Activated T-cell treated with anti-CD3 and anti-CD28 coated beads for 1 hour (primary cell): Measurements from ENCODE around the gene PCDH9.
"Not testable (repeated sequence)": the region's sequence is repeated elsewhere in the genome, so short reads cannot be mapped to it uniquely, and the experiment has no call there.

Source experiments
- DNase-seq: peaks from one replicate; pipeline ENCODE4 v3.0.0-alpha.2; 2020; ENCODE audit warnings: low read depth

PCDH9 gene

GRCh38 chr13:66659701-66660467 is 570.3 kb downstream of the PCDH9 start:
- no peak for DNase-seq

DNA sequence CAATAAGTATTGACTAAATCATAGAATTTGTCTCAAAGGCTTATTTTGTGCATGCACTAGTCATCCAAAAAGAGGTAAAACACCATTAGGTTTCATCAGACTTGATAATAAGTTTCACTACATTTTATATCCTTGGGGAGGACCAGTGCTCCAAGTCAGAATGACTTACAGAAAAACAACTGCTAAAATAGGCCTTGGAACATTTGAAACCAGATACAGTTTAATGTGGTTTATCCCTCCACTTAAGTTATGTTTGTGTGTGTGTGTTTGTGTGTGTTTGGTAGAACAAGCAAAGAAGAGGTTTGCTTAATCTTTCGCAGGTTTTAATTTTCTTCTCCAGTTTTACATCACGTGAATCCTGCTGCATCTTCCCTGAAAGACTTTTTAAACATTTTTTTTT is 570.9 kb downstream of the PCDH9 start:
- no peak for DNase-seq

DNA sequence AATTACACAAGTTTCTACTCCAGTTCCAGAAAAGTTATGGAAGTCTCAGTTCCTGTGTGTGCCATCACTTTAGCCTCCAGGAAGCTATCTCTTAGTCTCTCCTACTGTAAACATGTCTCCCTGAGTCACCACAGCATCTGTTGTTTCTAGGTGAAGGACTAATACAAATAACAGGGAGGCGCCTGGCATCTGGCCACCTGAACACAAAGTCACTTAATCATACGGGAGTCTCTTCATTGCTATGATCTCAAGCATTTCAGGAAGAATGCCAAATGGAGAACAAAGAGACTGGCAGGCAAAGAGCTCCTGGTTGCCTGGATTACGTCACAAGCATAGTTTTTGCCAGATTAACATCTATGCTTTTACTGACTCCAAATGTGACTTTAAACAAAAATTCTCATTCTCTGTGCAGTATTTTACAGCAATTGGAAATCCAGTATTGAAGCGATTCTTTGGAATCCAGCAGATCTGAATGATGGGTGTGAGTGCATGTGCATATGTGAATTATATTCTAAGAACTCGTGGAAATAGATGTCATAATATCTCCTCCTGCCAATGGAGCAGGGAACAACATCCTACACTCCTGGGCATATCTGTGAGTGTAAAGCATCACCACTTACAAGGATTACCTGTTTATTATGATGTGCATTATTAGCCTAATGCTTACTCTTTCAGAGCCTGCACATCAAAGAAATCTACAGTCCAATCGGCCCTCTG is 572.8 kb downstream of the PCDH9 start:
- no peak for DNase-seq

GRCh38 chr13:66655847-66656454 is 574.2 kb downstream of the PCDH9 start:
- no peak for DNase-seq

DNA sequence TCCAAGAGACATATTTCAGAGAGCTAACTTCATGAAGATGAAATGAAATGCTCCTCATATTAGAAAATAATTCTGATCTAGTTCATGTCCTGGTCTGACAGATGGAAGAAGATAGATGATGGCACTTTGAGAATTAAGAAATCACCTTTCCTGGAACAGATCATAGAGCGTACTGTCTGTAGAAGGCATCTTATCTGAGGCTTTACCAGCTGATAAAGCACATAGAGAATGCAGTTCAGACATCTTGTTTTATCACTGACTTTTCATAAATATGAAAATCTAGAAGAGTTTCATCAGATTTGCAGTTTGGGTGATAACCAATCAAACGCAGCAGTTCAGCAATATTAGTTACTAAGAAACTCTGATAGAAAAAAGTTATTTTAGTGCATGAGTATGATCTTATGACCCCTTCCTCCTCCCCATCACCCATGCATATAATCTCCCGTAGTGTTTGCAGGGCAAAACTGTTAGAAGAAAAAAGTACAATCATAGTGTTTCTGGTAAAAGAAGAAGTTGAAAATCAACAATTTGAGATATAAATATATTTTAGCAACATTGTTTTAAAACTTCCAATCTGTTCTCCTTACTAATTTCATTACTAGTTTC is 585.2 kb downstream of the PCDH9 start:
- no peak for DNase-seq

DNA sequence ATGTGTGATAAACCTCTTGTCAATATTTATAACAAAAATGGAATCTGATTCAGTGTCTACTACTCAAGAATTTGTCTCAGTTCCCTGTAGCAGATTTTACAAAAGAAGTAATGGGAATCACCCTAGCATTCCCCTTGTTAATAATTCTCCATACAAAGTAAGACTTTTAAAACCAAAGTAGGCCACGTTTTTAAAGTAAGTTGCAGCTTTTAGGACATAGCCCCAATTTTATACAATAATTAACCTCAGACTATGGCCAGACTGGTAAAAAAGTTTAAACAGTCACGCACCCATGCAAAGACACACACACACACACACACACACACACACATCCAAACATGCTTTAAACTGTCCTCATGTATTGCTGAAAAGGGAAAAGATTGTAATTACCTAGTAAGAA is 589.9 kb downstream of the PCDH9 start:
- no peak for DNase-seq

DNA sequence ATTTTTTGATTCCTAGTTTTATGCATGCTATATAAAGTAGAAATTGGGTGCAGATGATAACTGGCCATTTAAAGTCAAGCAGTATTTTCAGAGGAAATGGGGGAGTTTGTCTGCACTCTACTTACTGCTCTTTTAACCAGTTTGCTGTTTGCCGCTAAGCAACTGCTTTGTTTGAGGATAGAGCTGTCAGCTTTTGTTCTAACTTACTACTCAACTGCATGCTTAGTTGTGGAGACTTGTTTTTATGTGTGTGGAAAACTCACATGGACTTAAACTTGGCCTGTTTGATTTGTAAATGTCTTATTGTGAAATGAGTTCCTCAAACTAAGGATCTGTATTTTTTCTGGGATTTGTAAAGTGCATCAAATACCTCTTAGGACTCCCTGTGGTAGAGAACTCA is 591.1 kb downstream of the PCDH9 start:
- DNase-seq, result no peak

DNA sequence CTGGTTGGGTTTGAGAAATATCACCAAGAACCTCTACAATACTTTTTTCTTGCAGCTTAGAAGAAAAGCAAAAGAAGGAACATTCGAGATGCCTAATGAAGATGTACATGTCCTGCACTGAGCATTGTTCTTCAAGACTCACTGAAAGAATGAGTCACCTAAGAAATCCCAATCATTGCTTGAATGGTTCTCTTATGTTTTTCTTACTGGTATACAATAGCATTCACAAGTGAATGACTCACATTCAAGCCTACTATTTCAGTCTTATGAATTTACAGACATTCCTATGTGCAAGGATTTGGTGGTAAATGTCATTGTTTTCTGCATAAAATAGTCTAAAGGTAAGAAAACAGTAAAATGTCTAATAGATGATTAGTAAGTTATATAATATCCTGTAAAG is 594.6 kb downstream of the PCDH9 start:
- DNase-seq, result no peak

DNA sequence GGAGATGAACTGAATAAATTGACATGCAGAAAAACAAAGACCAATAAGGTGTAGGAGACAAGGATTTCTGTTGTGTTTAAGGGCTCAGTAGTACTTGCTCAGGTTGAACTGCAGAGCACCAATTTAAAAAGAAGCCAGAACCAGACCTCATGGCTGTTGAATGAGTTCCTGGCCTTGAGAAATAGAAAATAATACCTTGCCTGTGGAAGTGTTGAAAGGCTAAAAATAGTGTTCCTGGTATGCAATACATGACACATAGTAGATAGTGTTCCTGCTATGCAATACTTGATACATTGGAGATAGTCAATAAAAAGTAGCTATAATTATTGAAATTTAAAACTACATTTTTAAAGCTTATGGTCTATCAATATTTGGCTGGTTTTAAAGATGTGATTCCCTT is 595.8 kb downstream of the PCDH9 start:
- DNase-seq, result no peak

DNA sequence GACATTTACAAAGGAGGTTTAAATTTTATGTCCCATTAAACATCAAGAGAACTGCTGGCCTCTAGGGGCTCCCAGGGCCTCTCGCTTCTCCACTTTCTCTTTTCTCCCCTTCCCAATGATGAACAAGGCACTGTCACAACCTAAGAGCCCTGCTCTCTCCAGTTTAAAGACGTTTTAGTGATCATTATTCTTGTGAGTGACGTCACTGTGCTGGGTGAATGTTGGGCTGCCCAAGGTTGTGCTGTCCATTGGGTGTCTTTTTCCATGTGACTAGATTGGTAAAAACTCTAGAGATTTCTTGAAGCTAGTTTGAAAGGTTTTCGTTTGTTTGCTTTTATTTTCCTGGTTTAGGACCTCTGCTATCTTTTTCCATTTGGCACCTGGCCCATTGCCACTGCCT is 602.6 kb downstream of the PCDH9 start:
- no peak for DNase-seq

GRCh38 chr13:66624302-66624701 is 605.8 kb downstream of the PCDH9 start:
- DNase-seq, result no peak

DNA sequence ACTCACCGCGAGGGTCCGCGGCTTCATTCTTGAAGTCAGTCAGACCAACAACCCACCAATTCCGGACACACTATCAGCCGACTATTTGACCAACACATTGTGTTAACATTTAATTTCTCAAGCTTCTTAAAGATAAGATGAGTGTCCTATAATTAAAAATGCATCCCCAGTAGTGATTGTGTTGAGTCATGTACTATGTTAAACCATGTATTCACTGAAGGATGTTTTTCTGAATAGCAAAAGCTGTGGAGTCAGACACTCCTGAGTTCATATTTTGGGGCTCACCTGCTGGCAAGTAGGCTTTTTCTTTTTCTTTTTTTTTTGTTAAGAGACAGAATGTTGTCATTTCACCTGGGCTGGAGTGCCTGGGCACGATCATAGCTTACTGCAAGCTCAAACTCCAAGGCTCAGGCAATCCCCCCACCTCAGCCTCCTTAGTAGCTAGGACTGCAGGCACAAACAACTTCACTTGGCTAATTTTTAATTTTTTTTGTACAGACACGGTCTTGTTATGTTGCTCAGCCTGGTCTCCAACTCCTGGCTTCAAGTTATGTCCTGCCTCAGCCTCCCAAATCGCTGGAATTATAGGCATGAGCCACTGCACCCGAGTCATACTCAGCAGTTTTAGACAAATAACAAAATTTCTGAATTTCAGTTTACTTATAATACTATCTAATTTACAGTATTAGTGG is 606.9 kb downstream of the PCDH9 start:
- DNase-seq, result no peak

DNA sequence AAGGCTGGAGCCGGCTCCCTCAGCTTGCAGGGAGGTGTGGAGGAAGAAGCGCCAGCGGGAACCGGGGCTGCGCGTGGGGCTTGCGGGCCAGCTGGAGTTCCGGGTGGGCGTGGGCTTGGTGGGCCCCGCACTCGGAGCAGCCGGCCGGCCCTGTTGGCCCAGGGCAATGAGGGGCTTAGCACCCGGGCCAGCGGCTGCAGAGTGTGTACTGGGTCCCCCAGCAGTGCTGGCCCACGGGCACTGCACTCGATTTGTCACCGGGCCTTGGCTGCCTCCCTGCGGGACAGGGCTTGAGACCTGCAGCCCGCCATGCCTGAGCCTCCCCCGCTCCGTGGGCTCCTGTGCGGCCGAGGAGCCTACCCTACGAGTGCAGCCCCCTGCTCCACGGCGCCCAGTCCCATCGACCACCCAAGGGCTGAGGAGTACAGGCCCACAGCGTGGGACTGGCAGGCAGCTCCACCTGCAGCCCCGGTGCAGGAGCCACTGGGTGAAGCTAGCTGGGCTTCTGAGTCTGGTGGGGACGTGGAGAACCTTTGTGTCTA is 608.2 kb downstream of the PCDH9 start:
- not testable (repeated sequence) for DNase-seq

- no peak for DNase-seq
Measured at GRCh38 chr13:66618702-66619101, 611.4 kb downstream of the PCDH9 start.

GRCh38 chr13:66617786-66618185 is 612.4 kb downstream of the PCDH9 start:
- no peak for DNase-seq

GRCh38 chr13:66612983-66613382 is 617.2 kb downstream of the PCDH9 start:
- DNase-seq, result no peak

DNA sequence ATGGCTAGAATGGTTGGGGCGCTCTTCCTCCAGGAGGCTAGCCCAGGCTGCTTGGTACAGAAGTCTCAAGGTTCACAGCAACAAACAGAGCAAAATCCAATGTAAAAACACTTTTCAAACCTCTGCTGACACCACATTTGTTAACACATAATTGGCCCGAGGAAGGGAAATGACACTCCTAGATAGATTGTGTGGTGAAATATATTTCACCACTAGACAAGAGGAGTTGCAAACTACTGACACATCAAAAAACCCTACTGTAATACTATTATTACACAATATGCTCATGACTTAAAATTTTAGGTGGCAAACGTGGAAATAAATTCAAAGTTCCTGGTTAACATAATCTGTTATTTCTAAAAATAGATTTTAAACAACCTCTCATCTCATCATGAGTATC is 643.6 kb downstream of the PCDH9 start:
- DNase-seq, result no peak

DNA sequence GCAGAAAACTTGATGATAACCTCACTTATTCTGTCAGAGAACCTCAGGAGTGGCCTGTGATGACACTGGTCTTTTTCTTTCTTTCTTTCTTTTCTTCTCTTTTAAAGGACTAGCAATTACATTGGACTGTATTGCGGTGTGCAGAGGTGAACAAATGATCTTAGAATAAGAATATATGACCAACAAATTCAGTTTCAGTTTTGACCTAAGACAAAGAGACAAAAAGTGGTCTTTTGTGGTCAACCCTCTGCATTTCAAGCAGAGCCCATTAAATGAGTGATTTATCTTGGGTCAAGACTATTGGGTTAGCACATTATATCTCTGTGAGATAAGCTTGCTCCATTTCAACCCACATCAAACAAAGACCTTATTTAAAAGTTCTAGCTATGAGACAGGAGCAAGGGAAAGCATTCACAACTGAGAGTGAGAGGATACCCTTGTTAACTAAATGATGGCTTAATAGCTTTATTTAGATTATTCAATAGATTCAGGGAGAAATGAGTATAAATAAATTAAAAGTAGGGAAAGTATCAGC is 644.4 kb downstream of the PCDH9 start:
- DNase-seq, result no peak

DNA sequence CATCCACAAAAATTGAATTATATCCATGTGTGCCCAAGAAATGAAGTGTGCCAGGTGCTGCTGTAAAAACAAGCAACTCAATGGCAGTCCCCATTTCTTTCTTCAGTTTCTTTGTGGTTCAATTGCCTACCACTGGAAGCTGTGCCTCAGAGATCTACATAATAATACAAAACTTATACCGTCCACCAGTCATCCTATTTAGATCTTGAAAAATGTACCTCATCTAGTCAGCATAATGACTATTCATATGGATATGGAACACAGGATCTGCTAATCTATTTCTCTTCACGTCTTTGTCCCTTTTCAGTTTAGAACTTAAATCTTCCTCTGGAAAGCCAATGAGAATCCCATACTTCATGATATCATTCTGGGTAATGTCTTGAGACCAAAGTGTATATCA is 648.5 kb downstream of the PCDH9 start:
- DNase-seq, result no peak

- no peak for DNase-seq
Measured at GRCh38 chr13:66578305-66578704, 651.8 kb downstream of the PCDH9 start.

DNA sequence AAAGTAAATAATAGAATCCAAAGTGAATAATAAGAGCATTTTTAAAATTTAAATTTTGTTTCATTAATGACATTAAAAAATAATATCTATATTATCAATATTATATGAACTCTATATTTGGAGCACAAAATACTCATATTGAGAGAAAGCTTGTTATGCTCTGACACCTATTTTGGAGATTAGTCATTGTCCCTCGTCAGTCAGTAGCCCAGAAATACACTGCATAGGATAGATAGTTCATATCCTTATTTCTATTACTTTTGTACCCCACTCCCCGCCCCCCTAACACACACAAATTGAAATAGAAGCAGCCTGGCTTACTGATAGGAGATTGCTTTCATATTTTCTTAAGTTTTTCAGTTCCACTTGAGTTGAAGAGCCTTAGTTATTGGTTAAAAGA is 652.8 kb downstream of the PCDH9 start:
- DNase-seq, result no peak

DNA sequence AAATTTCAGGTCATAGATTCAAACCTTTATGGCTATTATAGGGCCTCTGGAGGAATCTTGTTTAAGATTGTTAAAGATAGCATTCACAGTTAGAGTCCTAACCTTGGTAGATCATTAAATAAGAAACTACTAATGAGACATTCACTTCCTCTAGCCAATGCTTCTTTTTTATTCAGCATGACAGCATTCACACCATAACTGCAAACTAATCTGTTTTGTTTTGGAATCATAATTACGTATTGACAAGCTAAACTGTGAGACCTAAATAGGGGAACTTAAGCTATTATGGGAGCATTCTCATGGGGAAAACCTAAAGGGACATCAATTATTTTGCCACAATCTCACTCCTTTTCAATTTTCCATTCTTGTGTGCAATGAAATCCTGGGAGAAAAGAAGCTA is 653.8 kb downstream of the PCDH9 start:
- no peak for DNase-seq
